GM13976 (cell line): ENCODE data around the gene STIP1.
A peak's percentile ranks its signal among the peaks of the same experiment; 100 is the strongest.

Source experiments
- DNase-seq: peaks from one replicate; pipeline ENCODE4 v3.0.0; 2012; ENCODE audit warnings: low spot score
- in situ Hi-C: fragments of 300-500 bp; cut with MboI; formaldehyde crosslinking; loops from one replicate; pipeline ENCODE4 v1.12.0; 2022; ENCODE audit warnings: low sequenced_read_pairs, mixed read lengths, inconsistent platforms; ENCODE audit not compliant: unreplicated experiment
- TF ChIP-seq, protein P1 (sequence below): IDR thresholded peaks from 2 replicates; pipeline ENCODE4 v1.5.1; 2012; ENCODE audit warnings: borderline replicate concordance, mild to moderate bottlenecking; ENCODE audit not compliant: insufficient read depth; ENCODE audit errors: extremely low read depth, missing control alignments, control extremely low read depth

Gene STIP1

GRCh38 chr11:64231546-64231945, 45.6 kb downstream of the STIP1 start:
- in situ Hi-C loops: no loop called here
- TF ChIP-seq, protein P1, sequence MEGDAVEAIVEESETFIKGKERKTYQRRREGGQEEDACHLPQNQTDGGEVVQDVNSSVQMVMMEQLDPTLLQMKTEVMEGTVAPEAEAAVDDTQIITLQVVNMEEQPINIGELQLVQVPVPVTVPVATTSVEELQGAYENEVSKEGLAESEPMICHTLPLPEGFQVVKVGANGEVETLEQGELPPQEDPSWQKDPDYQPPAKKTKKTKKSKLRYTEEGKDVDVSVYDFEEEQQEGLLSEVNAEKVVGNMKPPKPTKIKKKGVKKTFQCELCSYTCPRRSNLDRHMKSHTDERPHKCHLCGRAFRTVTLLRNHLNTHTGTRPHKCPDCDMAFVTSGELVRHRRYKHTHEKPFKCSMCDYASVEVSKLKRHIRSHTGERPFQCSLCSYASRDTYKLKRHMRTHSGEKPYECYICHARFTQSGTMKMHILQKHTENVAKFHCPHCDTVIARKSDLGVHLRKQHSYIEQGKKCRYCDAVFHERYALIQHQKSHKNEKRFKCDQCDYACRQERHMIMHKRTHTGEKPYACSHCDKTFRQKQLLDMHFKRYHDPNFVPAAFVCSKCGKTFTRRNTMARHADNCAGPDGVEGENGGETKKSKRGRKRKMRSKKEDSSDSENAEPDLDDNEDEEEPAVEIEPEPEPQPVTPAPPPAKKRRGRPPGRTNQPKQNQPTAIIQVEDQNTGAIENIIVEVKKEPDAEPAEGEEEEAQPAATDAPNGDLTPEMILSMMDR: no peak
- no peak for DNase-seq

DNA sequence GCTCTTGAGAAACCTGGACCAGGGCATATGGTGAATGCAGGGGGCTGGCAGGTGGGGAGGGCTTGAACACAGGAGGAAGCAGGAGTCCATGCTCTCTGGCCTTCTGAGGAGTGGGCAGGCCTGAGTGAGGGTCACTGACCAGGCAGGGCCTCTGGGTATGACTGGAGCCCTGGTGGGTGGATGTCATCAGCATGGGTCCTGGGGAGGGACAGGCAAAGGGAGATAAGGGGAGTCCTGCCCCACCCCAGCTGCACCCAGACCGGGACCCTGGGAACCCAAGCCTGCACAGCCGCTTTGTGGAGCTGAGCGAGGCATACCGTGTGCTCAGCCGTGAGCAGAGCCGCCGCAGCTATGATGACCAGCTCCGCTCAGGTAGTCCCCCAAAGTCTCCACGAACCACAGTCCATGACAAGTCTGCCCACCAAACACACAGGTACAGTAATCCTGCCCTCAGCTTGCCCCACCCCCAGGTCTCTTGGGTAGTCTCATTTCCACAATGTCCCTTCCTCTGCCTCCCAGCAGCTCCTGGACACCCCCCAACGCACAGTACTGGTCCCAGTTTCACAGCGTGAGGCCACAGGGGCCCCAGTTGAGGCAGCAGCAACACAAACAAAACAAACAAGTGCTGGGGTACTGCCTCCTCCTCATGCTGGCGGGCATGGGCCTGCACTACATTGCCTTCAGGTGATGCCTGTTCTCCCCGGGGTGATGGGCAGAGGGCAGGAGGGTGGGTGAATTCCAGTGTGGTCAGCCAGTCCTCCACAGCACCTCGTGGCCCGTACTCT, 46.4 kb downstream of the STIP1 start:
- in situ Hi-C loops: no loop called here
- no peak for DNase-seq
- TF ChIP-seq, protein P1: no peak

- DNase-seq: no peak
- in situ Hi-C loops: no loop called here
- TF ChIP-seq, protein P1: no peak
Observed at GRCh38 chr11:64232967-64233315, 47.0 kb downstream of the STIP1 start.

DNA sequence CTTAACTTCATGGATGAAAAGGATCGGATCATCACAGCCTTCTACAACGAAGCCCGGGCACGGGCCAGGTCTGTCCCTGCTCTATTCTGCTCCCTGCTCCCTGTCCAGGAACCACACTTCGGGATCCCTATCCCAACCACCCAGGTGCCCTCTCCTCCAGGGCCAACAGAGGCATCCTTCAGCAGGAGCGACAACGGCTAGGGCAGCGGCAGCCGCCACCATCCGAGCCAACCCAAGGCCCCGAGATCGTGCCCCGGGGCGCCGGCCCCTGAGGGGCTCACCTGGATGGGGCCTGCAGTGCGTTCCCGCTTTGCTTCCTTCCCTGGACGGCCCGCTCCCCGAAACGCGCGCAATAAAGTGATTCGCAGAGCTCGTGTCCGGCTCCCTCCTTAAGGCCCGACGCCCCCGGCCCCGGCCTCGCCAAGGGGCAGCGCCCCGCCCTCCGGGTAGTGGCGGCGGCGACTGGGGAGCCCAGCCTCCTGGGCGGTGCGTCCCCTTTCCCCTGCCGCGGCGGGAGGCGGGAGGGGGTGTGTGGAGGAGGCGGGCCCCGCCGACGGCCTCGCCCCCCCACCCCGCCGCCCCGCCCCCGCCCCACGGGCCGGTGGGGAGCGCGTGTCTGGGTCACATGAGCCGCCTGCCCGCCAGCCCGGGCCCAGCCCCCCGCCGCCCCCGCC, 48.1 kb downstream of the STIP1 start, which contains the start of gene VEGFB:
VEGFB (plus strand) TSS at position 672 of the 674 bp plus-strand sequence. CDS start 250 bp downstream, outside the sequence.
- TF ChIP-seq, protein P1: no peak
- DNase-seq: peak; percentile 89
- in situ Hi-C loops: no loop called here

GRCh38 chr11:64234647-64235379, 48.8 kb downstream of the STIP1 start:
- DNase-seq: no peak
- in situ Hi-C loops: no loop called here
- TF ChIP-seq, protein P1: no peak

GRCh38 chr11:64235437-64236161, 49.6 kb downstream of the STIP1 start:
- DNase-seq: no peak
- in situ Hi-C loops: no loop called here
- TF ChIP-seq, protein P1: no peak
